CD4-positive, alpha-beta T cell (primary cell): Measurements from ENCODE around the gene SRSF10. TPM values are rescaled to one million over a fixed set of nuclear protein-coding genes. Genes with fewer than 3 reads are reported as not detected.

Experiments used
- ATAC-seq: fragments of 200-7000 bp; cut with Tn5 transposase; one replicate; pipeline ENCODE4 v1.10.0; 2022; ENCODE audit warnings: mild to moderate bottlenecking; ENCODE audit not compliant: poor library complexity
- CTCF ChIA-PET: fragments of 350-600 bp; sonication (Branson Sonifier 250); formaldehyde crosslinking; loops from one replicate; lab custom pipeline; 2021; ENCODE audit warnings: antibody characterized with exemption, inconsistent platforms; lab: Charles Lee
- POLR2A ChIA-PET: fragments of 350-600 bp; sonication (Branson Sonifier 250); formaldehyde crosslinking; loops from one replicate; lab custom pipeline; 2021; ENCODE audit warnings: antibody characterized with exemption, inconsistent platforms; lab: Charles Lee
- DNase-seq, 14 experiments: peaks; one replicate each; pipeline ENCODE4 v3.0.0-alpha.2; 2013 to 2020; ENCODE audit warnings: mixed read lengths in 2 of 14
- H3K27ac ChIP-seq, 2 donors: one replicate each; pipeline versions ENCODE4 v1.5.1 to v1.7.0; 2013; ENCODE audit warnings: low read length in 2 of 2, low read depth in 1 of 2, mild to moderate bottlenecking in 1 of 2
- H3K27me3 ChIP-seq, 2 experiments: 1 replicate in 1 of 2; 2 replicates in 1 of 2; pipeline versions ENCODE4 v1.6.1 to v1.7.0; 2013; ENCODE audit warnings: low read length in 2 of 2, control low read depth in 1 of 2, mild to moderate bottlenecking in 1 of 2, moderate library complexity in 1 of 2; ENCODE audit not compliant: insufficient read depth in 2 of 2, control insufficient read depth in 1 of 2
- H3K36me3 ChIP-seq: one replicate; pipeline ENCODE4 v1.6.1; 2013; ENCODE audit warnings: low read length, control low read depth; ENCODE audit not compliant: insufficient read depth
- H3K4me1 ChIP-seq: one replicate; pipeline ENCODE4 v1.6.1; 2013; ENCODE audit warnings: low read length, control low read depth; ENCODE audit not compliant: insufficient read depth
- H3K4me3 ChIP-seq: one replicate; pipeline ENCODE4 v1.5.1; 2013; ENCODE audit warnings: mild to moderate bottlenecking, low read length, moderate library complexity
- H3K9me3 ChIP-seq, 2 experiments: 1 replicate in 1 of 2; 2 replicates in 1 of 2; pipeline versions ENCODE4 v1.6.1 to v1.7.0; 2013; ENCODE audit warnings: low read length in 2 of 2, mild to moderate bottlenecking in 2 of 2, control low read depth in 1 of 2, moderate library complexity in 1 of 2; ENCODE audit not compliant: control insufficient read depth in 1 of 2, insufficient read depth in 1 of 2
- H3K27ac Mint-ChIP-seq: one replicate; pipeline ENCODE4 v1.8.0; 2020; ENCODE audit warnings: mixed read lengths
- H3K27me3 Mint-ChIP-seq: one replicate; pipeline ENCODE4 v1.8.0; 2021; ENCODE audit warnings: mixed read lengths
- H3K36me3 Mint-ChIP-seq: one replicate; pipeline ENCODE4 v1.8.0; 2021; ENCODE audit warnings: low read depth, mixed read lengths
- H3K4me1 Mint-ChIP-seq: one replicate; pipeline ENCODE4 v1.8.0; 2021; ENCODE audit warnings: low read depth, mixed read lengths
- H3K4me3 Mint-ChIP-seq: one replicate; pipeline ENCODE4 v1.8.0; 2020; ENCODE audit warnings: mild to moderate bottlenecking, mixed read lengths
- H3K9me3 Mint-ChIP-seq: one replicate; pipeline ENCODE4 v1.8.0; 2020; ENCODE audit warnings: mixed read lengths
- CTCF ChIP-seq: fragments of 200-600 bp; IDR thresholded peaks from one replicate; pipeline ENCODE4 v1.8.0; 2022; ENCODE audit warnings: antibody characterized with exemption, mild to moderate bottlenecking
- intact Hi-C, 2 experiments: fragments of 100-400 bp; cut with DNase I in 1 of 2; cut with micrococcal nuclease in 1 of 2; formaldehyde crosslinking; loops; one replicate each; pipeline versions ENCODE4 v1.15.1 to v1.9.0; 2023 to 2025; cut with DNase I, micrococcal nuclease
- total RNA-seq, 174 experiments: library from RNA in 2 of 174; stranded (reverse) in 2 of 174; gene quantifications; one replicate each; pipeline ENCODE4 v1.2.3 and lab custom pipeline; 2021 to 2026

SRSF10 gene
- total RNA-seq, 2 experiments from 2014 or later, result 346 to 356 TPM

DNA sequence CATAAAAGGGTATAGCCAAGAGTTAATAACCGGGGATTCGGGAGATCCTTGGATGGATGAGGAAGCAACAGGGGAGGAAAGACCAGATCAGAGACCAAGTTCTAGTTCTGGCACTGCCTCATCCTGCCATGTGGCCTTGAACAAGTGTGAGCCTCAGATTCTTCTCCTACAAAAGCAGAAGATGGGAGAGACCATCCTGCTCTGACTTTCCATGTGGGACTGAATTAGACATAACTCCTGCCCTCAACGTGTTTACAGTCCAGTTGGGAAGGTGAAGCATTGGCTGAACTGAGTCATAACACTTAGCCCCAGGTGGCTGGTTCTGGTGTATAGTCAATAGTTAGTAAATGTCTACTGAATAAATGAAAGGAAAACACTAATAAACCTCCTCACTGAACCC lies 54.8 kb downstream of the SRSF10 start:
- Histone ChIP-seq H3K9me3 (no peaks in the 10 kb centered on the region), H3K27me3 (no peaks in the 10 kb centered on the region), H3K27ac (no peak overlapping the region), H3K4me1 (no peaks in the 10 kb centered on the region), H3K4me3 (no peak overlapping the region), H3K36me3 (no peaks in the 10 kb centered on the region)
- ChIA-PET CTCF (no interaction called here), POLR2A (no interaction called here)
- no peak for TF ChIP-seq CTCF
- intact Hi-C loops, result no loop called here
- no peaks in the 10 kb centered on the region for H3K4me1 Mint-ChIP-seq
- ATAC-seq (no peak), DNase-seq (no peak)
- H3K27me3 Mint-ChIP-seq, result peaks cover 4% of the 10 kb centered on the region
- no peaks in the 10 kb centered on the region for H3K9me3 Mint-ChIP-seq
- H3K27ac Mint-ChIP-seq, result no peak overlapping the region
- H3K36me3 Mint-ChIP-seq, result no peaks in the 10 kb centered on the region
- no peak overlapping the region for H3K4me3 Mint-ChIP-seq

GRCh38 chr1:23924601-23925000 lies 55.5 kb downstream of the SRSF10 start:
- Histone ChIP-seq H3K4me1 (no peaks in the 10 kb centered on the region), H3K4me3 (no peak overlapping the region), H3K36me3 (no peaks in the 10 kb centered on the region), H3K27ac (no peak overlapping the region), H3K27me3 (no peaks in the 10 kb centered on the region), H3K9me3 (no peaks in the 10 kb centered on the region)
- no peaks in the 10 kb centered on the region for H3K36me3 Mint-ChIP-seq
- no peaks in the 10 kb centered on the region for H3K9me3 Mint-ChIP-seq
- H3K4me3 Mint-ChIP-seq, result no peak overlapping the region
- no peaks in the 10 kb centered on the region for H3K4me1 Mint-ChIP-seq
- DNase-seq (no peak), ATAC-seq (no peak)
- CTCF ChIA-PET, result no interaction called here
- H3K27ac Mint-ChIP-seq, result no peak overlapping the region
- H3K27me3 Mint-ChIP-seq, result peaks cover 4% of the 10 kb centered on the region
- POLR2A ChIA-PET, result no interaction called here
- intact Hi-C loops, result no loop called here
- TF ChIP-seq CTCF, result no peak

- no peak overlapping the region for H3K4me3 Mint-ChIP-seq
- CTCF ChIA-PET, result no interaction called here
Observed at GRCh38 chr1:23923592-23924499, 56.3 kb downstream of the SRSF10 start.

More at GRCh38 chr1:23923592-23924499, 56.3 kb downstream of the SRSF10 start:
- peaks cover 1% of the 10 kb centered on the region for H3K27me3 Mint-ChIP-seq
- H3K4me1 ChIP-seq, result no peaks in the 10 kb centered on the region
- no peak overlapping the region for H3K27ac Mint-ChIP-seq
- TF ChIP-seq CTCF, result no peak
- intact Hi-C loops, result no loop called here
- POLR2A ChIA-PET, result no interaction called here
- H3K9me3 ChIP-seq, result no peaks in the 10 kb centered on the region
- H3K36me3 ChIP-seq, result no peaks in the 10 kb centered on the region
- no peaks in the 10 kb centered on the region for H3K36me3 Mint-ChIP-seq
- H3K27ac ChIP-seq, result no peak overlapping the region
- ATAC-seq (no peak), DNase-seq (no peak)
- H3K27me3 ChIP-seq, result no peaks in the 10 kb centered on the region
- no peaks in the 10 kb centered on the region for H3K4me1 Mint-ChIP-seq
- no peaks in the 10 kb centered on the region for H3K9me3 Mint-ChIP-seq
- H3K4me3 ChIP-seq, result no peak overlapping the region
